Epithelial cell of prostate (primary cell): ENCODE data around the gene DKC1.
"Not testable (repeated sequence)": the region's sequence is repeated elsewhere in the genome, so short reads cannot be mapped to it uniquely, and the experiment has no call there.

ENCODE experiments used
- DNase-seq: peaks from one replicate; pipeline ENCODE4 v3.0.0-alpha.2; 2011; ENCODE audit warnings: low read depth, low spot score
- H3K27ac ChIP-seq: fragments of 450-650 bp; 2 replicates; pipeline ENCODE4 v1.5.1; 2017; ENCODE audit warnings: mild to moderate bottlenecking

DKC1 gene

GRCh38 chrX:154815274-154815818 is 52.7 kb downstream of the DKC1 start:
- no peak overlapping the region for H3K27ac ChIP-seq
- DNase-seq: no peak

- H3K27ac ChIP-seq, DNase-seq: not testable (repeated sequence)
Measured at GRCh38 chrX:154816326-154816898, 53.7 kb downstream of the DKC1 start.

- not testable (repeated sequence) for H3K27ac ChIP-seq, DNase-seq
Measured at GRCh38 chrX:154817048-154817618, 54.5 kb downstream of the DKC1 start.

GRCh38 chrX:154818916-154819770 is 56.5 kb downstream of the DKC1 start:
- no peak for DNase-seq
- H3K27ac ChIP-seq: no peak overlapping the region

GRCh38 chrX:154819771-154820341 is 57.2 kb downstream of the DKC1 start:
- no peak overlapping the region for H3K27ac ChIP-seq
- no peak for DNase-seq

- no peak for DNase-seq
- no peak overlapping the region for H3K27ac ChIP-seq
Measured at GRCh38 chrX:154821523-154821922, 58.9 kb downstream of the DKC1 start.

GRCh38 chrX:154822029-154822428 is 59.4 kb downstream of the DKC1 start:
- DNase-seq: no peak
- no peak overlapping the region for H3K27ac ChIP-seq

GRCh38 chrX:154824638-154825037 is 62.0 kb downstream of the DKC1 start:
- no peak for DNase-seq

GRCh38 chrX:154825586-154825985 is 62.9 kb downstream of the DKC1 start:
- not testable (repeated sequence) for DNase-seq

More at GRCh38 chrX:154824638-154825037, 62.0 kb downstream of the DKC1 start:
- no peak overlapping the region for H3K27ac ChIP-seq

More at GRCh38 chrX:154825586-154825985, 62.9 kb downstream of the DKC1 start:
- not testable (repeated sequence) for H3K27ac ChIP-seq
